Bronchial epithelial cell (primary cell): ENCODE measurements around the gene ZNF302. TPM values are rescaled to one million over a fixed set of nuclear protein-coding genes. Genes with fewer than 3 reads are reported as not detected.

Source experiments
- DNase-seq: peaks from one replicate; pipeline ENCODE4 v3.0.0-alpha.2; 2010; ENCODE audit warnings: low read depth
- FAIRE-seq: peaks from 2 replicates; lab custom pipeline; 2011; peaks lifted over from hg19 to GRCh38; lab: Jason Lieb, UNC
- H3K27me3 ChIP-seq: 2 replicates; pipeline ENCODE4 v1.5.1; 2011; ENCODE audit warnings: low read length; ENCODE audit not compliant: control insufficient read depth, insufficient read depth
- H3K36me3 ChIP-seq: 2 replicates; pipeline ENCODE4 v1.5.1; 2011; ENCODE audit warnings: low read length; ENCODE audit not compliant: control insufficient read depth, insufficient read depth
- H3K4me3 ChIP-seq: 2 replicates; pipeline ENCODE4 v1.5.1; 2011; ENCODE audit warnings: mild to moderate bottlenecking, low read depth, low read length, control low read depth
- CTCF ChIP-seq: IDR thresholded peaks from 2 replicates; pipeline ENCODE4 v1.5.1; 2011; ENCODE audit warnings: mild to moderate bottlenecking, moderate library complexity, low read length, control low read depth, inconsistent platforms; ENCODE audit not compliant: insufficient read depth, severe bottlenecking
- total RNA-seq: library from RNA; depleted of rRNA; stranded (reverse); fragments of >200 nt; gene quantifications from 2 replicates; pipeline ENCODE4 v1.2.1, GENCODE V29; 2014

The ZNF302 gene
- total RNA-seq, 1 donor from 2014 or later: 7.4 TPM

GRCh38 chr19:34686455-34686854 is 9.0 kb downstream of the ZNF302 start:
- no peak for FAIRE-seq
- H3K4me3 ChIP-seq: no peak overlapping the region
- H3K36me3 ChIP-seq: peaks cover 10% of the 10 kb centered on the region
- H3K27me3 ChIP-seq: no peaks in the 10 kb centered on the region
- DNase-seq: peak; percentile 45
- no peak for TF ChIP-seq CTCF

GRCh38 chr19:34687348-34687747 is 9.9 kb downstream of the ZNF302 start:
- FAIRE-seq (no peak), DNase-seq (no peak)
- Histone ChIP-seq H3K27me3 (no peaks in the 10 kb centered on the region), H3K4me3 (no peak overlapping the region), H3K36me3 (peaks cover 7% of the 10 kb centered on the region)
- TF ChIP-seq CTCF: no peak

- DNase-seq: no peak
- Histone ChIP-seq H3K36me3 (peaks cover 3% of the 10 kb centered on the region), H3K4me3 (no peak overlapping the region), H3K27me3 (no peaks in the 10 kb centered on the region)
- no peak for FAIRE-seq
- TF ChIP-seq CTCF: no peak
Measured at GRCh38 chr19:34688592-34688991, 11.1 kb downstream of the ZNF302 start.

- DNase-seq (no peak), FAIRE-seq (no peak)
- no peaks in the 10 kb centered on the region for H3K27me3 ChIP-seq
- TF ChIP-seq CTCF: no peak
- no peaks in the 10 kb centered on the region for H3K36me3 ChIP-seq
- no peak overlapping the region for H3K4me3 ChIP-seq
Measured at GRCh38 chr19:34690372-34690771, 12.9 kb downstream of the ZNF302 start.

GRCh38 chr19:34692549-34692948 is 15.1 kb downstream of the ZNF302 start:
- DNase-seq (no peak), FAIRE-seq (no peak)
- no peak for TF ChIP-seq CTCF
- Histone ChIP-seq H3K36me3 (no peaks in the 10 kb centered on the region), H3K27me3 (no peaks in the 10 kb centered on the region), H3K4me3 (no peak overlapping the region)

GRCh38 chr19:34707661-34708060 is 30.2 kb downstream of the ZNF302 start:
- DNase-seq (no peak), FAIRE-seq (no peak)
- no peaks in the 10 kb centered on the region for H3K36me3 ChIP-seq

More at GRCh38 chr19:34707661-34708060, 30.2 kb downstream of the ZNF302 start:
- Histone ChIP-seq H3K27me3 (no peaks in the 10 kb centered on the region), H3K4me3 (no peak overlapping the region)
- no peak for TF ChIP-seq CTCF
